OCI-LY7 (cell line): ENCODE measurements around the gene ALDOB.

ENCODE experiments used
- EZH2phosphoT487 ChIP-seq: fragments of 200-600 bp; sonication (generic); IDR thresholded peaks from 2 replicates; pipeline ENCODE4 v1.6.1; 2018; ENCODE audit warnings: low read depth, borderline replicate concordance, mild to moderate bottlenecking, mixed run types, antibody characterized with exemption, low read length, moderate library complexity, mixed read lengths
- TF ChIP-seq, protein P1 (sequence below): fragments of 200-600 bp; sonication (generic); conservative IDR thresholded peaks from 2 replicates; pipeline ENCODE4 v1.5.1; 2014; ENCODE audit warnings: mild to moderate bottlenecking, antibody characterized with exemption, low read length, moderate library complexity, mixed read lengths

DNA sequence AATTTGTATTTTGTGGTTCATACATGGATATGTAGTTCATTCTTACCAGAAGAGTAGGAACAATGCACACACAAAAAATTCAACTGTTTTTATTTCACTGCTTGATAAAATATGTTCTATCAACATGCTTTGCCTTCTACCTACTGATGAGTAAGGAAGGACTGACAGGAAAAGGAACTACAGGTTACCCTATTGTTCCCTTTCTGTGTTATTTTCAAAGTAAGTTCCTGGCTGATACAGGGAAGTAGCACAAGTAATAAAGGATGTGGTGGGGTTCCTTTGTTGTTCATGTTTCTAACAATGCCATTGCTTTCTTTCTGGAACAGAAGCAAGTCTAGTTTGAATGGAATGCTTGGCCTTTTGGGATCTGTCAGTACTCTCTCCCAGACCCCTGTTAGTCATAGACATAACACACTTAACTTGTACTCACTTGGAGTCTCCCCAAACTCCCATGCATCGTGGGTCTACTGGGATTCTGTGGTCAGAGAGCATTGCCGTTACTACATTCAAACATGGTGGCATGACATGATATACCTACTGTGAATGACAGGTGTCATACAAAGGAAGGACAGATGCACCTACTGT, 20.2 kb upstream of the ALDOB start:
- TF ChIP-seq EZH2phosphoT487 = no peak
- TF ChIP-seq, protein P1, sequence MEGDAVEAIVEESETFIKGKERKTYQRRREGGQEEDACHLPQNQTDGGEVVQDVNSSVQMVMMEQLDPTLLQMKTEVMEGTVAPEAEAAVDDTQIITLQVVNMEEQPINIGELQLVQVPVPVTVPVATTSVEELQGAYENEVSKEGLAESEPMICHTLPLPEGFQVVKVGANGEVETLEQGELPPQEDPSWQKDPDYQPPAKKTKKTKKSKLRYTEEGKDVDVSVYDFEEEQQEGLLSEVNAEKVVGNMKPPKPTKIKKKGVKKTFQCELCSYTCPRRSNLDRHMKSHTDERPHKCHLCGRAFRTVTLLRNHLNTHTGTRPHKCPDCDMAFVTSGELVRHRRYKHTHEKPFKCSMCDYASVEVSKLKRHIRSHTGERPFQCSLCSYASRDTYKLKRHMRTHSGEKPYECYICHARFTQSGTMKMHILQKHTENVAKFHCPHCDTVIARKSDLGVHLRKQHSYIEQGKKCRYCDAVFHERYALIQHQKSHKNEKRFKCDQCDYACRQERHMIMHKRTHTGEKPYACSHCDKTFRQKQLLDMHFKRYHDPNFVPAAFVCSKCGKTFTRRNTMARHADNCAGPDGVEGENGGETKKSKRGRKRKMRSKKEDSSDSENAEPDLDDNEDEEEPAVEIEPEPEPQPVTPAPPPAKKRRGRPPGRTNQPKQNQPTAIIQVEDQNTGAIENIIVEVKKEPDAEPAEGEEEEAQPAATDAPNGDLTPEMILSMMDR = no peak
